Globus pallidus (tissue), 1 donor: Measurements from ENCODE around the gene TEX52.

Experiments
- DNase-seq: peaks from one replicate; pipeline ENCODE4 v3.0.0-alpha.2; 2015; ENCODE audit warnings: low spot score

TEX52 gene

GRCh38 chr12:2832550-2833127, 24.2 kb downstream of the TEX52 start:
- DNase-seq = no peak

DNA sequence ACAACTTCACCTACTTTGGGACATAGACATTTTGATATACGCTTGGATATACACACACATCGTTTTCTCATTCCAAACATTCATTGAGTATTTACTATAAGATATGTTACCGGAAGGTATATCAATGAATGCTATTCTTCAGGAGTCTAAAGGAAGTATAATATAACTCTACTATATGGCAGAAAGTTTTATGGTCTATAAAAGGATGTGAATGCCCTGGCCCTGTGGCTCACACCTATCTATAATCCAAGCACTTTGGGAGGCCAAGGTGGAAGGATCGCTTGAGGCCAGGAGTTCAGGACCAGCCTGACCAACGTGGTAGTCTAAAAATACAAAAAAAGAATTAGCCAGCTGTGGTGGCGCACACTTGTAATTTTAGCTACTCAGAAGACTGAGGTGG, 27.6 kb downstream of the TEX52 start:
- DNase-seq = no peak

- DNase-seq = no peak
These were observed 29.9 kb downstream of the TEX52 start for GRCh38 chr12:2826721-2827515.

DNA sequence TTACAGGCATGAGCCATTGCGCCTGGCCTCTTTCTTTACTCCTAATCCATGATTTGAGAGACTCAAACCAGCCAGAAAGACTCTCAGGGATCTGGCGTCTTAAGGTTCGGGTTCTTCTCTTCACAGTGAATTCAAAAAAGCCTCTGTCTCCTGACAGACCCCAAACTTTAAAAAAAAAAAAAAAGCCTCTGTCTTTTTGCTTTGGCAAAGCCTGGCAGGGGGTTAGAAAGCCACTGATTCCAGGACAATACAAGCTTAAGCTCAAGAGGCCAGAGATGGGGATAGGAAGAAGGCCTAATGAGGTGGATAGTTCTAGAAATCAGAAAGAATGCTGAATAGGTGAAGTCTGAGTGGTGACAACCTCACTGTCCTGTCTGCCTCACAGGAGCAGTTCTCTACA, 30.8 kb downstream of the TEX52 start:
- DNase-seq = no peak

DNA sequence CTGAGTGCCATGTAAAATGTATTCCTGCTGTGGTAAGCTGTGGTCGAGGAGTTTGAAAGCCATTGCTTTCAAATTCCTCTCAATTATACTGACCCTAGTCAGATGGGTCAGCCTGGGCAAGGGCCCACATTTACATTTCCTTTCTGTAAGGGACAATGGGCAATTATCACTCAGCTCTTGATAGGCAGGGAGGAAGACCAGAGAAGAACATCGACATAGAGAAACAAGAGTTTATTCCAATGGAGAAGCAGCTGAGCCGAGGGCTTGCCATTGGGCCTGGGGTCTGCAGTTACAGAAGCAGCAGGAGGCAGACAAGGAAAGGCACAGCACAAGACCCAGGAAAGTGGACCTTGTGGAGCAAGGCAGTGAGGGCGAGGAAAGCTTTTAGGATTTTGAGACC, 31.7 kb downstream of the TEX52 start:
- peak; percentile 68 for DNase-seq

GRCh38 chr12:2824541-2824940, 32.3 kb downstream of the TEX52 start:
- DNase-seq = no peak

DNA sequence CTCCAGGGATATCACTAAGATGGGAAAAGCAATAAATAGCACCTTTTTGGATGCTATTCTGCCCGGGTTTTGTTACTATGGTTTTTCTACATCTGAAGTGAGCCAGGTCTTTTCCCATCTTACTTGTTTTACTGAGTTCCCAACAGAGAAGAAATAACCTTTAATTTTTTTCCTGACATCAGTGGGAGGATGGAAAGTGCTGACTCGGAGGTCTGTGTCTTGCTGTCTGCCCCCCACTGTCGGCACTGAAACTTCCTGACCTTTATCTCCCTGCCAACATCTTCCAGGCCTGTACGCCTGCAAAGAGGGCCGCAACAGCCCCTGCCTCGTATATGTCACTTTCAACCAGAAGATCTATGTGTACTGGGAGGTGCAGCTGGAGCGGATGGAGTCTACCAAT, 33.4 kb downstream of the TEX52 start:
- DNase-seq = no peak

DNA sequence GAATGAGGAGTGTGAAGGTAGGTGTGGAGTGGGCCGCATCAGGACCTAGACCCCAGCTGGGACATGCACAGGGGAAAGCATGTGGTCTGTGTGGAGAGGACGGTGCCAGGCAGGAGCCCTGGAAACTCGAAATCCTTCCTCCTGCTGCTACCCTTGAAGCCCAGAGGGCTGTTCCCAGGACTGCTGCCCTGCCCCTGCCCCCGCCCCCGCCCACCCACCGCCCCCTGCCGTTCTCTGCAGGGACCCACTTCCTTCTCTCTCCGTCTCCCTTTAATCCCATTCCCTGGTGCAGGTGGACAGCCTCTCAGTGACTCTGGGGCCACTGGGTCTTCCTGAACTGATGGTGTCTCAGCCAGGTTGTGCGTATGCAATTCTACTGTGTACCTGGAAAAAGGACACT, 36.4 kb downstream of the TEX52 start:
- no peak for DNase-seq

GRCh38 chr12:2819810-2820209, 37.0 kb downstream of the TEX52 start:
- DNase-seq = no peak

- no peak for DNase-seq
These were observed 43.3 kb downstream of the TEX52 start for GRCh38 chr12:2813214-2814185.

- DNase-seq = peak; percentile 99
These were observed 44.3 kb downstream of the TEX52 start, which contains the start of gene ITFG2 for GRCh38 chr12:2812290-2813213. TSS of gene ITFG2 (plus strand) at chr12:2812668. CDS start at chr12:2812761, 93 bp downstream.

GRCh38 chr12:2811801-2812200, 45.0 kb downstream of the TEX52 start:
- DNase-seq = no peak

GRCh38 chr12:2806700-2807099, 50.1 kb downstream of the TEX52 start:
- no peak for DNase-seq

DNA sequence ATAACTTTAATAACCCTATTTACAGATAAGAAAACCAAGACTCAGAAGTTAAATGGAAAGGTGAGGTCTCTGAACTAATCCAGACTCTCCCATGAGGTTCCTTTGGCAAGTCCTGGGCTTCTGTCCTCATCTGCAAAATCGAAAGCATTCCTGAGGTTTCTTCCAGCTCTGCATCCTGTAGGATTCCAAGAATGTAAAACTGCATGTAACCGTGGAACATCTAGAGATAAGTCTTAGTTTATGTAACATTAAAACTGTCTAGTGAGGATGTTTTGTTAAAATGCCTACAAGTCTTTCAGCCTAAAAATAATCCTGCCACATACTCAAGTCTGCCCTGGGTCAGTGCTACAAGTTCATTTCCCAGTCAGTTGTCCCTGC, 51.7 kb downstream of the TEX52 start:
- no peak for DNase-seq

GRCh38 chr12:2804393-2805142, 52.3 kb downstream of the TEX52 start:
- DNase-seq = no peak

DNA sequence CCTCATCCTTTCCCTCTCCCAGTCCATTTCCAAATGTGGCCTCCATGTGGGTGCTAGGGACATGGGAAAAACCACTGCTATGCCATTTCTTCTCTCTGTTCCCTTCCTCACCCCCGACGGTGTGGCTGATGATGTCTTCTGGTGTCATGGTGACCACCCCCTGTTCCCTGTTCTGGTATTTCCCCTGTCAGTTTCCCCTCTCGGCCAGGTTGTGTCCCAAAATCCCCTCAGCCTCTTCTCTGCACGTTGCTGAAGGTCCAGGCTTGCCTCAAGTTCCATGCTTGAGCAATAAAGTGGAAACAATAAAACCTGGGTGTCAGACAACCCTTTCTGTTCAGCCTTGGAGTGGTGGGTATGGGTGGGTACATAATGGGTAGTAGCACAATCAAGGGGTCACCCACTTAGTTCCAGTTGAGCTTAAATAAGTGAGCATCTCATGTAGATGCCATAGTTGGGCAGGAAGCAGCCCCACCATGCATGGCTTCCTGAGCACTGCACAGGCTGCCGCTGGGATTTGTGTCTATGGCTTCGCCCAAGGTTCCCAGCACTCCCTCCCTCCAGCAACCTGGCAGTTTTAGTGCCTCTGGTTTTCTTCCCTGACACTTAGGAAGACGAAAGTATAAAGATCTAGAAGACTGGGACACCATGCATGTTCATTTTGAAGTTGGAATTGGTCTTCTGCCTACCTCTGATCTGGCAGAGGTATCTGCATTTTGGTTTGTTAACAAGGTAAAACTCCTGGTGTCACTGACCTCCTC, 53.0 kb downstream of the TEX52 start:
- DNase-seq = no peak

DNA sequence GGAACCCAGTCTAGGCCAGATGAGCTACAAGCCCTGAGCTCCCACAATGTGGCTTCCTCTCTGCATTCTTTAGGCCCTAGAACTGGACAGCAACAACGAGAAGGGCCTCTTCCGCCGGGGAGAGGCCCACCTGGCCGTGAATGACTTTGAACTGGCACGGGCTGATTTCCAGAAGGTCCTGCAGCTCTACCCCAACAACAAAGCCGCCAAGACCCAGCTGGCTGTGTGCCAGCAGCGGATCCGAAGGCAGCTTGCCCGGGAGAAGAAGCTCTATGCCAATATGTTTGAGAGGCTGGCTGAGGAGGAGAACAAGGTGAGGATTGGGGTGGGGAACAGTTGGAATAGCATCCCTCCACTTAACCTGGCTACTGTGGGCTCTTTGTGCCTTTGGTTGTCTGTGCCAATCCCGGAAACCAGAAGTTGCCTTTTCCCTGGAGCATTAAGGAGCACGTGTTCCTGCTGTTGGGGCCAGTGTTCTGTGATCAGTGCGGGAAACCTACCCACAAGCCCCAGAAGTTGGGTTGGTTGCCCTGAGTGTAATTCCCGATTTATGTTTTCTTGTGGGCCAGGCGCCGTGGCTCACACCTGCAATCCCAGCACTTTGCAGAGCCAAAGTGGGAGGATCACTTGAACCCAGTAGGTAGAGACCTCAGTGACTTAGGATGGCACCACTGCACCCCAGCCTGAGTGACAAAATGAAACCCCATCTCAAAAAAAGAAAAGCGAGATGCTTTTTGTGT, 55.6 kb downstream of the TEX52 start:
- DNase-seq = no peak

- no peak for DNase-seq
These were observed 56.7 kb downstream of the TEX52 start for GRCh38 chr12:2800046-2800570.
